Activated effector memory CD4-positive, alpha-beta T cell treated with Interleukin-2 at 50 U/mL for 16 hours (primary cell): ENCODE data around the gene CYP1B1.
A peak's percentile ranks its signal among the peaks of the same experiment; 100 is the strongest.
"Not testable (repeated sequence)": the region's sequence is repeated elsewhere in the genome, so short reads cannot be mapped to it uniquely, and the experiment has no call there.

Experiments used
- DNase-seq: peaks from one replicate; pipeline ENCODE4 v3.0.0-alpha.2; 2020

CYP1B1 gene

GRCh38 chr2:38075507-38076151 lies at the start of gene CYP1B1:
TSS of gene CYP1B1 (minus strand) at chr2:38076151. CDS start at chr2:38075388, 763 bp downstream.
- no peak for DNase-seq

GRCh38 chr2:38125007-38125406 lies 49.1 kb upstream of the CYP1B1 start:
- DNase-seq = no peak

GRCh38 chr2:38123911-38124310 lies 48.0 kb upstream of the CYP1B1 start:
- no peak for DNase-seq

GRCh38 chr2:38122344-38122743 lies 46.4 kb upstream of the CYP1B1 start:
- DNase-seq = no peak

GRCh38 chr2:38121481-38121880 lies 45.5 kb upstream of the CYP1B1 start:
- DNase-seq = no peak

GRCh38 chr2:38120829-38121228 lies 44.9 kb upstream of the CYP1B1 start:
- no peak for DNase-seq

GRCh38 chr2:38120264-38120592 lies 44.3 kb upstream of the CYP1B1 start:
- DNase-seq = no peak

GRCh38 chr2:38116762-38117161 lies 40.8 kb upstream of the CYP1B1 start:
- DNase-seq = no peak

GRCh38 chr2:38115216-38116032 lies 39.5 kb upstream of the CYP1B1 start:
- peak; percentile 21 for DNase-seq

GRCh38 chr2:38113981-38114708 lies 38.2 kb upstream of the CYP1B1 start:
- DNase-seq = no peak

- DNase-seq = no peak
Observed at GRCh38 chr2:38113051-38113450, 37.1 kb upstream of the CYP1B1 start.

GRCh38 chr2:38111350-38111749 lies 35.4 kb upstream of the CYP1B1 start:
- not testable (repeated sequence) for DNase-seq

GRCh38 chr2:38109732-38110181 lies 33.8 kb upstream of the CYP1B1 start:
- DNase-seq = no peak

GRCh38 chr2:38108907-38109731 lies 33.2 kb upstream of the CYP1B1 start:
- DNase-seq = no peak

- DNase-seq = no peak
Observed at GRCh38 chr2:38107738-38108410, 31.9 kb upstream of the CYP1B1 start.

- no peak for DNase-seq
Observed at GRCh38 chr2:38106405-38107094, 30.6 kb upstream of the CYP1B1 start.

- no peak for DNase-seq
Observed at GRCh38 chr2:38105922-38106321, 30.0 kb upstream of the CYP1B1 start.

GRCh38 chr2:38104598-38104997 lies 28.6 kb upstream of the CYP1B1 start:
- no peak for DNase-seq

GRCh38 chr2:38100328-38100727 lies 24.4 kb upstream of the CYP1B1 start:
- no peak for DNase-seq

- DNase-seq = no peak
Observed at GRCh38 chr2:38099099-38100028, 23.4 kb upstream of the CYP1B1 start.
